DOHH2 (cell line): ENCODE results near the gene NUPR1.

Source experiments
- H3F3A ChIP-seq: fragments of 200-600 bp; sonication (generic), shearing (Covaris generic); 2 replicates; pipeline ENCODE4 v1.6.0; 2016; ENCODE audit warnings: antibody characterized with exemption, mild to moderate bottlenecking; ENCODE audit not compliant: control insufficient read depth, insufficient read depth
- H3K27ac ChIP-seq: fragments of 200-600 bp; sonication (generic); 2 replicates; pipeline ENCODE4 v1.5.1; 2014; ENCODE audit warnings: low read depth, mild to moderate bottlenecking, low read length, moderate library complexity
- H3K27me3 ChIP-seq: fragments of 200-600 bp; sonication (generic); 2 replicates; pipeline ENCODE4 v1.6.1; 2014; ENCODE audit warnings: mild to moderate bottlenecking, low read length, mixed read lengths; ENCODE audit not compliant: control insufficient read depth
- H3K36me3 ChIP-seq: fragments of 200-600 bp; sonication (generic); 2 replicates; pipeline ENCODE4 v1.6.1; 2014; ENCODE audit warnings: mild to moderate bottlenecking, low read length, moderate library complexity, mixed read lengths; ENCODE audit not compliant: control insufficient read depth
- H3K4me1 ChIP-seq: fragments of 200-600 bp; sonication (generic); 2 replicates; pipeline ENCODE4 v1.6.1; 2014; ENCODE audit warnings: mild to moderate bottlenecking, low read length, mixed read lengths; ENCODE audit not compliant: control insufficient read depth
- H3K4me2 ChIP-seq: fragments of 200-600 bp; sonication (generic); 2 replicates; pipeline ENCODE4 v1.6.0; 2014; ENCODE audit warnings: mild to moderate bottlenecking, low read length, moderate library complexity
- H3K4me3 ChIP-seq: fragments of 200-600 bp; sonication (generic); 2 replicates; pipeline ENCODE4 v1.5.1; 2014; ENCODE audit warnings: mild to moderate bottlenecking, low read length, mixed read lengths
- H3K79me2 ChIP-seq: fragments of 200-600 bp; sonication (generic); 2 replicates; pipeline ENCODE4 v1.6.1; 2014; ENCODE audit warnings: mild to moderate bottlenecking, low read length, mixed read lengths; ENCODE audit not compliant: control insufficient read depth
- H3K9me2 ChIP-seq: fragments of 200-600 bp; sonication (generic); replicated peaks from 2 replicates; pipeline ENCODE4 v1.6.1; 2014; ENCODE audit warnings: mild to moderate bottlenecking, low read length, mixed read lengths; ENCODE audit not compliant: control insufficient read depth
- H3K9me3 ChIP-seq: fragments of 200-600 bp; sonication (generic); 2 replicates; pipeline ENCODE4 v1.6.1; 2014; ENCODE audit warnings: antibody characterized with exemption, low read length, mixed read lengths; ENCODE audit not compliant: control insufficient read depth, insufficient read depth
- H4K20me1 ChIP-seq: fragments of 200-600 bp; sonication (generic); 2 replicates; pipeline ENCODE4 v1.6.0; 2014; ENCODE audit warnings: low read depth, mild to moderate bottlenecking, antibody characterized with exemption, low read length, moderate library complexity; ENCODE audit not compliant: control insufficient read depth, insufficient read depth
- CTCF ChIP-seq: fragments of 200-600 bp; sonication (generic); IDR thresholded peaks from one replicate; pipeline ENCODE4 v1.5.1; 2014; ENCODE audit warnings: antibody characterized with exemption, mild to moderate bottlenecking, low read depth, low read length; ENCODE audit not compliant: poor library complexity, severe bottlenecking
- EZH2phosphoT487 ChIP-seq: fragments of 200-600 bp; sonication (generic); IDR thresholded peaks from 2 replicates; pipeline ENCODE4 v1.6.1; 2017; ENCODE audit warnings: borderline replicate concordance, mild to moderate bottlenecking, antibody characterized with exemption, low read length, moderate library complexity, mixed read lengths

The NUPR1 gene

GRCh38 chr16:28585674-28586073 is 46.9 kb upstream of the NUPR1 start:
- no peak for TF ChIP-seq EZH2phosphoT487
- TF ChIP-seq CTCF, result no peak
- H3K27me3 ChIP-seq, result no peaks in the 10 kb centered on the region
- H3K9me2 ChIP-seq, result no peaks in the 10 kb centered on the region
- no peaks in the 10 kb centered on the region for H4K20me1 ChIP-seq
- H3F3A ChIP-seq, result no peaks in the 10 kb centered on the region
- H3K79me2 ChIP-seq, result no peaks in the 10 kb centered on the region
- no peak overlapping the region for H3K27ac ChIP-seq
- no peaks in the 10 kb centered on the region for H3K9me3 ChIP-seq
- H3K4me2 ChIP-seq, result no peak overlapping the region
- no peaks in the 10 kb centered on the region for H3K4me1 ChIP-seq
- H3K4me3 ChIP-seq, result no peak overlapping the region
- peaks cover 60% of the 10 kb centered on the region for H3K36me3 ChIP-seq

- Histone ChIP-seq H3F3A (no peaks in the 10 kb centered on the region), H3K4me2 (no peak overlapping the region), H3K4me1 (no peaks in the 10 kb centered on the region), H3K9me2 (no peaks in the 10 kb centered on the region), H3K9me3 (no peaks in the 10 kb centered on the region), H3K27me3 (no peaks in the 10 kb centered on the region), H3K79me2 (peaks cover 5% of the 10 kb centered on the region), H4K20me1 (no peaks in the 10 kb centered on the region), H3K27ac (no peak overlapping the region), H3K4me3 (no peak overlapping the region), H3K36me3 (peaks cover 35% of the 10 kb centered on the region)
- TF ChIP-seq CTCF (no peak), EZH2phosphoT487 (no peak)
Measured at GRCh38 chr16:28580726-28581315, 42.0 kb upstream of the NUPR1 start.

- Histone ChIP-seq H3K9me2 (no peaks in the 10 kb centered on the region), H4K20me1 (no peaks in the 10 kb centered on the region), H3K4me3 (no peak overlapping the region), H3K9me3 (no peaks in the 10 kb centered on the region), H3K4me1 (no peaks in the 10 kb centered on the region), H3K79me2 (peaks cover 39% of the 10 kb centered on the region), H3K36me3 (no peaks in the 10 kb centered on the region), H3K27me3 (no peaks in the 10 kb centered on the region), H3K27ac (no peak overlapping the region), H3K4me2 (no peak overlapping the region), H3F3A (no peaks in the 10 kb centered on the region)
- no peak for TF ChIP-seq CTCF
- no peak for TF ChIP-seq EZH2phosphoT487
Measured at GRCh38 chr16:28575446-28576109, 36.8 kb upstream of the NUPR1 start.
